HL-60 (cell line): ENCODE data around the gene TOGARAM2.

Experiments used
- DNase-seq, 2 experiments: peaks; one replicate each; pipeline ENCODE4 v3.0.0-alpha.2; 2010 to 2020; ENCODE audit warnings: low read depth in 1 of 2, low spot score in 1 of 2
- H3K27ac ChIP-seq: fragments of 250-450 bp; sonication (Bioruptor Pico); replicated peaks from 2 replicates; pipeline ENCODE4 v1.5.1; 2020; ENCODE audit warnings: mild to moderate bottlenecking, moderate library complexity
- H3K27me3 ChIP-seq: fragments of 250-450 bp; sonication (Bioruptor Pico); 2 replicates; pipeline ENCODE4 v1.5.1; 2021; ENCODE audit warnings: mild to moderate bottlenecking, moderate library complexity; ENCODE audit not compliant: insufficient read depth, poor library complexity, severe bottlenecking
- H3K4me3 ChIP-seq: replicated peaks from 2 replicates; pipeline ENCODE4 v1.5.1; 2011; ENCODE audit warnings: mild to moderate bottlenecking, control low read depth, low read length; ENCODE audit not compliant: insufficient read depth
- CTCF ChIP-seq: IDR thresholded peaks from one replicate; pipeline ENCODE4 v1.5.1; 2011; ENCODE audit warnings: low read length, control low read depth, inconsistent platforms; ENCODE audit not compliant: insufficient read depth
- GABPA ChIP-seq: IDR thresholded peaks from 2 replicates; pipeline ENCODE4 v1.6.1; 2012; ENCODE audit warnings: low read depth
- POLR2AphosphoS5 ChIP-seq: IDR thresholded peaks from 2 replicates; pipeline ENCODE4 v1.6.1; 2012; ENCODE audit warnings: low read depth
- REST ChIP-seq: IDR thresholded peaks from 2 replicates; pipeline ENCODE4 v1.6.1; 2012; ENCODE audit warnings: low read depth; ENCODE audit not compliant: insufficient replicate concordance
- SPI1 ChIP-seq: IDR thresholded peaks from 2 replicates; pipeline ENCODE4 v1.6.1; 2012; ENCODE audit warnings: low read depth, mild to moderate bottlenecking, borderline replicate concordance

TOGARAM2 gene

GRCh38 chr2:28981620-28982376 is 700 bp downstream of the TOGARAM2 start:
- no peak for TF ChIP-seq POLR2AphosphoS5
- no peak for TF ChIP-seq CTCF
- no peak for TF ChIP-seq SPI1
- TF ChIP-seq GABPA: no peak
- no peak for TF ChIP-seq REST

GRCh38 chr2:28982381-28982950 is 1.4 kb downstream of the TOGARAM2 start:
- H3K27me3 ChIP-seq: no peaks in the 10 kb centered on the region
- DNase-seq: no peak
- TF ChIP-seq REST (no peak), POLR2AphosphoS5 (no peak), SPI1 (no peak), CTCF (no peak), GABPA (no peak)
- H3K4me3 ChIP-seq: no peak overlapping the region
- H3K27ac ChIP-seq: no peak overlapping the region

More at GRCh38 chr2:28981620-28982376, 700 bp downstream of the TOGARAM2 start:
- Histone ChIP-seq H3K27me3 (no peaks in the 10 kb centered on the region), H3K4me3 (no peak overlapping the region), H3K27ac (no peak overlapping the region)
- no peak for DNase-seq

- no peak overlapping the region for H3K27ac ChIP-seq
- DNase-seq: no peak
- no peak for TF ChIP-seq CTCF
- no peak for TF ChIP-seq SPI1
- TF ChIP-seq GABPA: no peak
- peak; percentile 64 for TF ChIP-seq REST
- TF ChIP-seq POLR2AphosphoS5: no peak
Measured at GRCh38 chr2:28986429-28986828, 5.3 kb downstream of the TOGARAM2 start.

More at GRCh38 chr2:28986429-28986828, 5.3 kb downstream of the TOGARAM2 start:
- Histone ChIP-seq H3K4me3 (no peak overlapping the region), H3K27me3 (no peaks in the 10 kb centered on the region)
